22Rv1 (cell line): ENCODE data around the gene OR2B2.

Source experiments
- CTCF ChIP-seq: fragments of 450-650 bp; IDR thresholded peaks from 2 replicates; pipeline ENCODE4 v1.5.1; 2017; ENCODE audit warnings: mild to moderate bottlenecking
- ZFX ChIP-seq: fragments of 450-650 bp; IDR thresholded peaks from 2 replicates; pipeline ENCODE4 v1.6.1; 2017; ENCODE audit warnings: antibody characterized with exemption, borderline replicate concordance

- no peak for TF ChIP-seq CTCF
- TF ChIP-seq ZFX: no peak
Measured at GRCh38 chr6:27861276-27861840, 50.8 kb downstream of the OR2B2 start.
